HG03135 (cell line): ENCODE measurements around the gene TTLL4.

ENCODE experiments used
- ATAC-seq: cut with Tn5 transposase; IDR thresholded peaks from one replicate; pipeline ENCODE4 v1.9.1; 2021; ENCODE audit warnings: mild to moderate bottlenecking, moderate library complexity; ENCODE audit not compliant: unreplicated experiment

TTLL4 gene

GRCh38 chr2:218781691-218782527, 71.3 kb downstream of the TTLL4 start, which contains the start of gene CYP27A1:
CYP27A1 (plus strand) TSS chr2:218782147; CDS start chr2:218782183, 36 bp downstream.
- ATAC-seq: no peak

- ATAC-seq: no peak
Measured at GRCh38 chr2:218782528-218782844, 71.9 kb downstream of the TTLL4 start.

GRCh38 chr2:218783688-218784087, 73.1 kb downstream of the TTLL4 start:
- no peak for ATAC-seq

GRCh38 chr2:218785103-218785502, 74.5 kb downstream of the TTLL4 start:
- no peak for ATAC-seq

- ATAC-seq: no peak
Measured at GRCh38 chr2:218786133-218786532, 75.5 kb downstream of the TTLL4 start.

- ATAC-seq: no peak
Measured at GRCh38 chr2:218788529-218789255, 78.1 kb downstream of the TTLL4 start.

- no peak for ATAC-seq
Measured at GRCh38 chr2:218792433-218792832, 81.8 kb downstream of the TTLL4 start.

GRCh38 chr2:218796691-218797090, 86.1 kb downstream of the TTLL4 start:
- no peak for ATAC-seq

GRCh38 chr2:218798767-218799504, 88.3 kb downstream of the TTLL4 start:
- ATAC-seq: no peak

GRCh38 chr2:218799990-218800389, 89.4 kb downstream of the TTLL4 start:
- no peak for ATAC-seq

- ATAC-seq: no peak
Measured at GRCh38 chr2:218802386-218802994, 91.9 kb downstream of the TTLL4 start.

GRCh38 chr2:218804817-218805216, 94.2 kb downstream of the TTLL4 start:
- no peak for ATAC-seq
